Activated naive CD8-positive, alpha-beta T cell (primary cell): Measurements from ENCODE around the gene ALPK3.

Source experiments
- H3K27ac Mint-ChIP-seq: one replicate; pipeline ENCODE4 v1.8.0; 2021; ENCODE audit warnings: mixed read lengths
- H3K27me3 Mint-ChIP-seq: one replicate; pipeline ENCODE4 v1.8.0; 2021; ENCODE audit warnings: mixed read lengths
- H3K36me3 Mint-ChIP-seq: one replicate; pipeline ENCODE4 v1.8.0; 2021; ENCODE audit warnings: mixed read lengths
- H3K4me1 Mint-ChIP-seq: one replicate; pipeline ENCODE4 v1.8.0; 2021; ENCODE audit warnings: low read depth, mixed read lengths
- H3K4me3 Mint-ChIP-seq: one replicate; pipeline ENCODE4 v1.8.0; 2021; ENCODE audit warnings: mild to moderate bottlenecking, mixed read lengths
- H3K9me3 Mint-ChIP-seq: one replicate; pipeline ENCODE4 v1.8.0; 2021; ENCODE audit warnings: low read depth, mixed read lengths

ALPK3 gene

GRCh38 chr15:84816694-84817465 lies at the start of gene ALPK3:
Gene ALPK3, plus strand, starts transcription at chr15:84817356. Its CDS starts 97 bp downstream, at chr15:84817453.
- no peaks in the 10 kb centered on the region for H3K36me3 Mint-ChIP-seq
- H3K4me1 Mint-ChIP-seq = peaks cover 12% of the 10 kb centered on the region
- H3K9me3 Mint-ChIP-seq = no peaks in the 10 kb centered on the region
- H3K27ac Mint-ChIP-seq = peak within 1 kb of the TSS; percentile 50
- H3K27me3 Mint-ChIP-seq = peaks cover 6% of the 10 kb centered on the region
- peak within 1 kb of the TSS; percentile 53 for H3K4me3 Mint-ChIP-seq

GRCh38 chr15:84772031-84772430 lies 45.1 kb upstream of the ALPK3 start:
- Mint-ChIP-seq H3K9me3 (no peaks in the 10 kb centered on the region), H3K27ac (peak overlapping the region; percentile 55), H3K36me3 (peaks cover 10% of the 10 kb centered on the region), H3K4me1 (peaks cover 39% of the 10 kb centered on the region), H3K27me3 (no peaks in the 10 kb centered on the region), H3K4me3 (no peak overlapping the region)

- Mint-ChIP-seq H3K36me3 (peaks cover 10% of the 10 kb centered on the region), H3K4me3 (no peak overlapping the region), H3K27ac (no peak overlapping the region)
Measured at GRCh38 chr15:84772467-84772866, 44.7 kb upstream of the ALPK3 start.

GRCh38 chr15:84773716-84774115 lies 43.4 kb upstream of the ALPK3 start:
- H3K27ac Mint-ChIP-seq = no peak overlapping the region
- H3K36me3 Mint-ChIP-seq = peaks cover 10% of the 10 kb centered on the region
- peaks cover 40% of the 10 kb centered on the region for H3K4me1 Mint-ChIP-seq
- no peaks in the 10 kb centered on the region for H3K9me3 Mint-ChIP-seq
- no peaks in the 10 kb centered on the region for H3K27me3 Mint-ChIP-seq
- no peak overlapping the region for H3K4me3 Mint-ChIP-seq

More at GRCh38 chr15:84772467-84772866, 44.7 kb upstream of the ALPK3 start:
- Mint-ChIP-seq H3K27me3 (no peaks in the 10 kb centered on the region), H3K4me1 (peaks cover 39% of the 10 kb centered on the region), H3K9me3 (no peaks in the 10 kb centered on the region)

- Mint-ChIP-seq H3K27me3 (no peaks in the 10 kb centered on the region), H3K36me3 (peaks cover 3% of the 10 kb centered on the region), H3K27ac (no peak overlapping the region), H3K4me1 (peaks cover 28% of the 10 kb centered on the region), H3K4me3 (no peak overlapping the region), H3K9me3 (no peaks in the 10 kb centered on the region)
Measured at GRCh38 chr15:84775867-84776449, 41.2 kb upstream of the ALPK3 start.

GRCh38 chr15:84778194-84778593 lies 39.0 kb upstream of the ALPK3 start:
- no peaks in the 10 kb centered on the region for H3K27me3 Mint-ChIP-seq
- no peaks in the 10 kb centered on the region for H3K9me3 Mint-ChIP-seq
- no peak overlapping the region for H3K4me3 Mint-ChIP-seq
- peak overlapping the region; percentile 37 for H3K27ac Mint-ChIP-seq
- H3K36me3 Mint-ChIP-seq = peaks cover 2% of the 10 kb centered on the region
- peaks cover 13% of the 10 kb centered on the region for H3K4me1 Mint-ChIP-seq

- H3K4me3 Mint-ChIP-seq = no peak overlapping the region
- peaks cover 16% of the 10 kb centered on the region for H3K4me1 Mint-ChIP-seq
- no peaks in the 10 kb centered on the region for H3K9me3 Mint-ChIP-seq
- peaks cover 2% of the 10 kb centered on the region for H3K36me3 Mint-ChIP-seq
- no peaks in the 10 kb centered on the region for H3K27me3 Mint-ChIP-seq
- H3K27ac Mint-ChIP-seq = no peak overlapping the region
Measured at GRCh38 chr15:84780492-84780891, 36.7 kb upstream of the ALPK3 start.

GRCh38 chr15:84781495-84781894 lies 35.7 kb upstream of the ALPK3 start:
- Mint-ChIP-seq H3K4me1 (peaks cover 22% of the 10 kb centered on the region), H3K27ac (no peak overlapping the region), H3K4me3 (no peak overlapping the region), H3K36me3 (peaks cover 2% of the 10 kb centered on the region), H3K27me3 (no peaks in the 10 kb centered on the region), H3K9me3 (no peaks in the 10 kb centered on the region)

GRCh38 chr15:84782346-84782745 lies 34.8 kb upstream of the ALPK3 start:
- H3K9me3 Mint-ChIP-seq = no peaks in the 10 kb centered on the region
- peaks cover 23% of the 10 kb centered on the region for H3K4me1 Mint-ChIP-seq
- no peaks in the 10 kb centered on the region for H3K27me3 Mint-ChIP-seq
- H3K36me3 Mint-ChIP-seq = peaks cover 2% of the 10 kb centered on the region
- H3K27ac Mint-ChIP-seq = no peak overlapping the region
- H3K4me3 Mint-ChIP-seq = no peak overlapping the region

- H3K4me1 Mint-ChIP-seq = peaks cover 35% of the 10 kb centered on the region
- peaks cover 2% of the 10 kb centered on the region for H3K36me3 Mint-ChIP-seq
Measured at GRCh38 chr15:84783493-84784251, 33.5 kb upstream of the ALPK3 start.

GRCh38 chr15:84784262-84784661 lies 32.9 kb upstream of the ALPK3 start:
- H3K27me3 Mint-ChIP-seq = no peaks in the 10 kb centered on the region
- H3K36me3 Mint-ChIP-seq = peaks cover 2% of the 10 kb centered on the region
- no peak overlapping the region for H3K27ac Mint-ChIP-seq
- peaks cover 34% of the 10 kb centered on the region for H3K4me1 Mint-ChIP-seq
- no peak overlapping the region for H3K4me3 Mint-ChIP-seq
- H3K9me3 Mint-ChIP-seq = no peaks in the 10 kb centered on the region

More at GRCh38 chr15:84783493-84784251, 33.5 kb upstream of the ALPK3 start:
- no peaks in the 10 kb centered on the region for H3K9me3 Mint-ChIP-seq
- H3K4me3 Mint-ChIP-seq = no peak overlapping the region
- H3K27ac Mint-ChIP-seq = no peak overlapping the region
- H3K27me3 Mint-ChIP-seq = no peaks in the 10 kb centered on the region

GRCh38 chr15:84785053-84785452 lies 32.1 kb upstream of the ALPK3 start:
- H3K4me3 Mint-ChIP-seq = no peak overlapping the region
- no peak overlapping the region for H3K27ac Mint-ChIP-seq
- no peaks in the 10 kb centered on the region for H3K9me3 Mint-ChIP-seq
- H3K36me3 Mint-ChIP-seq = peaks cover 2% of the 10 kb centered on the region
- no peaks in the 10 kb centered on the region for H3K27me3 Mint-ChIP-seq
- H3K4me1 Mint-ChIP-seq = peaks cover 35% of the 10 kb centered on the region

- no peaks in the 10 kb centered on the region for H3K27me3 Mint-ChIP-seq
- peaks cover 6% of the 10 kb centered on the region for H3K36me3 Mint-ChIP-seq
- H3K27ac Mint-ChIP-seq = no peak overlapping the region
- H3K9me3 Mint-ChIP-seq = no peaks in the 10 kb centered on the region
- H3K4me1 Mint-ChIP-seq = peaks cover 39% of the 10 kb centered on the region
- H3K4me3 Mint-ChIP-seq = no peak overlapping the region
Measured at GRCh38 chr15:84788500-84788899, 28.7 kb upstream of the ALPK3 start.

GRCh38 chr15:84789762-84790161 lies 27.4 kb upstream of the ALPK3 start:
- Mint-ChIP-seq H3K4me1 (peaks cover 36% of the 10 kb centered on the region), H3K9me3 (no peaks in the 10 kb centered on the region), H3K36me3 (peaks cover 6% of the 10 kb centered on the region), H3K27me3 (no peaks in the 10 kb centered on the region), H3K27ac (peak overlapping the region; percentile 24), H3K4me3 (no peak overlapping the region)

GRCh38 chr15:84790676-84791075 lies 26.5 kb upstream of the ALPK3 start:
- Mint-ChIP-seq H3K27me3 (no peaks in the 10 kb centered on the region), H3K4me3 (no peak overlapping the region), H3K9me3 (no peaks in the 10 kb centered on the region), H3K4me1 (peaks cover 28% of the 10 kb centered on the region), H3K27ac (peak overlapping the region; percentile 18), H3K36me3 (peaks cover 4% of the 10 kb centered on the region)
